Stromal cell of bone marrow (primary cell): ENCODE data around the gene C20orf144.

Source experiments
- DNase-seq: peaks from one replicate; pipeline ENCODE4 v3.0.0-alpha.2; 2012; ENCODE audit warnings: low read depth

Gene C20orf144

GRCh38 chr20:33650111-33650752 lies 11.9 kb upstream of the C20orf144 start:
- no peak for DNase-seq

- DNase-seq = no peak
Observed at GRCh38 chr20:33650753-33651561, 11.2 kb upstream of the C20orf144 start.

- DNase-seq = no peak
Observed at GRCh38 chr20:33651562-33652048, 10.5 kb upstream of the C20orf144 start.

- no peak for DNase-seq
Observed at GRCh38 chr20:33653218-33653899, 8.8 kb upstream of the C20orf144 start.

GRCh38 chr20:33653900-33654596 lies 8.1 kb upstream of the C20orf144 start:
- DNase-seq = no peak

- DNase-seq = no peak
Observed at GRCh38 chr20:33654680-33655161, 7.4 kb upstream of the C20orf144 start.

GRCh38 chr20:33655164-33655563 lies 7.0 kb upstream of the C20orf144 start:
- DNase-seq = no peak

- DNase-seq = no peak
Observed at GRCh38 chr20:33656010-33656782, 5.9 kb upstream of the C20orf144 start.

- no peak for DNase-seq
Observed at GRCh38 chr20:33656783-33657703, 5.1 kb upstream of the C20orf144 start.

GRCh38 chr20:33657704-33658095 lies 4.4 kb upstream of the C20orf144 start:
- no peak for DNase-seq

- DNase-seq = no peak
Observed at GRCh38 chr20:33658510-33658909, 3.6 kb upstream of the C20orf144 start.

GRCh38 chr20:33658929-33659328 lies 3.2 kb upstream of the C20orf144 start:
- no peak for DNase-seq

GRCh38 chr20:33659341-33660034 lies 2.6 kb upstream of the C20orf144 start:
- DNase-seq = no peak

- DNase-seq = no peak
Observed at GRCh38 chr20:33660035-33660684, 2.0 kb upstream of the C20orf144 start.

- DNase-seq = no peak
Observed at GRCh38 chr20:33660685-33661058, 1.5 kb upstream of the C20orf144 start.

GRCh38 chr20:33663161-33664084 lies 1.3 kb downstream of the C20orf144 start:
- no peak for DNase-seq

GRCh38 chr20:33664085-33664761 lies 2.1 kb downstream of the C20orf144 start:
- DNase-seq = no peak
